Stimulated activated CD4-positive, alpha-beta T cell treated with anti-CD3 and anti-CD28 coated beads, TNF-alpha, amount 100 ng/mL, for 24 hours (primary cell): Measurements from ENCODE around the gene MSH3.
"Not testable (repeated sequence)": the region's sequence is repeated elsewhere in the genome, so short reads cannot be mapped to it uniquely, and the experiment has no call there.

Experiments used
- DNase-seq, 3 experiments: peaks; one replicate each; pipeline ENCODE4 v3.0.0-alpha.2; 2020; ENCODE audit warnings: low read depth in 3 of 3

MSH3 gene

GRCh38 chr5:80852331-80853245 lies 198.1 kb downstream of the MSH3 start:
- DNase-seq: no peak

- no peak for DNase-seq
Observed at GRCh38 chr5:80853413-80853812, 199.0 kb downstream of the MSH3 start.

- no peak for DNase-seq
Observed at GRCh38 chr5:80854583-80854982, 200.1 kb downstream of the MSH3 start.

GRCh38 chr5:80860924-80861613 lies 206.6 kb downstream of the MSH3 start:
- no peak for DNase-seq

GRCh38 chr5:80863708-80864107 lies 209.3 kb downstream of the MSH3 start:
- DNase-seq: no peak

- DNase-seq: no peak
Observed at GRCh38 chr5:80864109-80864508, 209.7 kb downstream of the MSH3 start.

GRCh38 chr5:80864706-80865435 lies 210.4 kb downstream of the MSH3 start:
- no peak for DNase-seq

GRCh38 chr5:80865551-80865950 lies 211.1 kb downstream of the MSH3 start:
- no peak for DNase-seq

GRCh38 chr5:80866371-80866770 lies 211.9 kb downstream of the MSH3 start:
- DNase-seq: no peak

GRCh38 chr5:80867233-80867632 lies 212.8 kb downstream of the MSH3 start:
- no peak for DNase-seq

- no peak for DNase-seq
Observed at GRCh38 chr5:80870442-80870841, 216.0 kb downstream of the MSH3 start.

- DNase-seq: peak in 2 of 3 experiments; percentile 0 to 48
Observed at GRCh38 chr5:80871541-80871961, 217.1 kb downstream of the MSH3 start.

- no peak for DNase-seq
Observed at GRCh38 chr5:80874162-80874561, 219.7 kb downstream of the MSH3 start.

GRCh38 chr5:80877592-80877991 lies 223.1 kb downstream of the MSH3 start:
- DNase-seq: no peak

- no peak for DNase-seq
Observed at GRCh38 chr5:80881726-80882125, 227.3 kb downstream of the MSH3 start.

GRCh38 chr5:80883390-80883789 lies 228.9 kb downstream of the MSH3 start:
- DNase-seq: not testable (repeated sequence)

GRCh38 chr5:80884086-80884813 lies 229.8 kb downstream of the MSH3 start:
- no peak for DNase-seq

GRCh38 chr5:80884929-80885328 lies 230.5 kb downstream of the MSH3 start:
- peak in 1 of 3 experiments; percentile 9 for DNase-seq

- no peak for DNase-seq
Observed at GRCh38 chr5:80885396-80886000, 231.0 kb downstream of the MSH3 start.

GRCh38 chr5:80894083-80894482 lies 239.6 kb downstream of the MSH3 start:
- no peak for DNase-seq

- DNase-seq: no peak
Observed at GRCh38 chr5:80895523-80895922, 241.1 kb downstream of the MSH3 start.
